GM15510 (cell line): Measurements from ENCODE around the gene MYO18B.

Experiments
- POLR2A ChIP-seq: IDR thresholded peaks from 3 replicates; pipeline ENCODE4 v1.6.1; 2011; ENCODE audit warnings: borderline replicate concordance; ENCODE audit not compliant: insufficient read length; ENCODE audit errors: extremely low read depth

The MYO18B gene

GRCh38 chr22:26072621-26073020 lies 330.6 kb downstream of the MYO18B start:
- TF ChIP-seq POLR2A = no peak

GRCh38 chr22:26075251-26075650 lies 333.3 kb downstream of the MYO18B start:
- no peak for TF ChIP-seq POLR2A

- no peak for TF ChIP-seq POLR2A
Observed at GRCh38 chr22:26079009-26079408, 337.0 kb downstream of the MYO18B start.
